ENCODE results near the gene ABCB10. TPM values are rescaled to one million over a fixed set of nuclear protein-coding genes. Genes with fewer than 3 reads are reported as not detected.

ABCB10 gene
- total RNA-seq, 2 experiments from 2014 or later: 16.4 to 27.2 TPM

GRCh38 chr1:229585338-229585737 is 26.8 kb upstream of the ABCB10 start:
- ChIA-PET CTCF (ENCODE audit: unreplicated experiment) (no interaction called here), POLR2A (interaction anchor here (0.6 kb wide), 1 partner anchor 51 kb away, joined by 8 read pairs; no protein-coding TSS in a partner anchor)
- Histone ChIP-seq H3K79me2 (ENCODE audit: insufficient read depth, low read depth, low read length) (no peaks in the 10 kb centered on the region), H2AFZ (ENCODE audit: low read length) (no peak overlapping the region), H4K20me1 (ENCODE audit: insufficient read depth, low read length) (no peaks in the 10 kb centered on the region), H3K4me2 (ENCODE audit: low read length) (no peak overlapping the region), H3K4me1 (ENCODE audit: insufficient read depth, low read length, poor library complexity, severe bottlenecking) (no peaks in the 10 kb centered on the region), H3K9me3 (ENCODE audit: low read length) (no peaks in the 10 kb centered on the region), H3K27ac (ENCODE audit: low read depth, low read length, poor library complexity, severe bottlenecking) (no peak overlapping the region), H3K4me3 (ENCODE audit: low read depth, low read length, poor library complexity, severe bottlenecking) (no peak overlapping the region), H3K9me2 (ENCODE audit: insufficient read depth, low read length) (no peaks in the 10 kb centered on the region), H3K36me3 (ENCODE audit: insufficient read depth, low read length) (no peaks in the 10 kb centered on the region)
- no peak for DNase-seq (ENCODE audit: low spot score)
- intact Hi-C loops (cut with micrococcal nuclease; ENCODE audit: unreplicated experiment): no loop called here
- TF ChIP-seq EZH2phosphoT487 (IDR thresholded peaks at IDR 0.05; ENCODE audit: borderline replicate concordance, low read depth, low read length) (no peak), CTCF (conservative IDR thresholded peaks at IDR 0.05; ENCODE audit: low read length) (no peak)
- BruUV-seq (replicated peaks): no TSS peak

GRCh38 chr1:229582715-229583114 is 24.2 kb upstream of the ABCB10 start:
- no TSS peak for BruUV-seq (replicated peaks)
- H3K9me2 ChIP-seq (ENCODE audit: insufficient read depth, low read length): no peaks in the 10 kb centered on the region
- DNase-seq (ENCODE audit: low spot score): no peak
- no peak overlapping the region for H3K27ac ChIP-seq (ENCODE audit: low read depth, low read length, poor library complexity, severe bottlenecking)
- no peaks in the 10 kb centered on the region for H4K20me1 ChIP-seq (ENCODE audit: insufficient read depth, low read length)
- H3K79me2 ChIP-seq (ENCODE audit: insufficient read depth, low read depth, low read length): no peaks in the 10 kb centered on the region
- no peak for TF ChIP-seq EZH2phosphoT487 (IDR thresholded peaks at IDR 0.05; ENCODE audit: borderline replicate concordance, low read depth, low read length)
- no peak for TF ChIP-seq CTCF (conservative IDR thresholded peaks at IDR 0.05; ENCODE audit: low read length)
- no peak overlapping the region for H3K4me2 ChIP-seq (ENCODE audit: low read length)
- ChIA-PET POLR2A (no interaction called here), CTCF (ENCODE audit: unreplicated experiment) (no interaction called here)
- H3K9me3 ChIP-seq (ENCODE audit: low read length): no peaks in the 10 kb centered on the region
- no peaks in the 10 kb centered on the region for H3K36me3 ChIP-seq (ENCODE audit: insufficient read depth, low read length)
- intact Hi-C loops (cut with micrococcal nuclease; ENCODE audit: unreplicated experiment): no loop called here
- no peak overlapping the region for H3K4me3 ChIP-seq (ENCODE audit: low read depth, low read length, poor library complexity, severe bottlenecking)
- H2AFZ ChIP-seq (ENCODE audit: low read length): no peak overlapping the region
- peaks cover 11% of the 10 kb centered on the region for H3K4me1 ChIP-seq (ENCODE audit: insufficient read depth, low read length, poor library complexity, severe bottlenecking)

GRCh38 chr1:229582011-229582694 is 23.6 kb upstream of the ABCB10 start:
- ChIA-PET POLR2A (no interaction called here), CTCF (ENCODE audit: unreplicated experiment) (no interaction called here)
- Histone ChIP-seq H3K4me1 (ENCODE audit: insufficient read depth, low read length, poor library complexity, severe bottlenecking) (peaks cover 11% of the 10 kb centered on the region), H3K9me3 (ENCODE audit: low read length) (no peaks in the 10 kb centered on the region), H3K79me2 (ENCODE audit: insufficient read depth, low read depth, low read length) (no peaks in the 10 kb centered on the region), H3K36me3 (ENCODE audit: insufficient read depth, low read length) (no peaks in the 10 kb centered on the region), H3K4me3 (ENCODE audit: low read depth, low read length, poor library complexity, severe bottlenecking) (no peak overlapping the region), H3K27ac (ENCODE audit: low read depth, low read length, poor library complexity, severe bottlenecking) (no peak overlapping the region), H2AFZ (ENCODE audit: low read length) (no peak overlapping the region), H3K4me2 (ENCODE audit: low read length) (no peak overlapping the region), H3K9me2 (ENCODE audit: insufficient read depth, low read length) (no peaks in the 10 kb centered on the region), H4K20me1 (ENCODE audit: insufficient read depth, low read length) (no peaks in the 10 kb centered on the region)
- DNase-seq (ENCODE audit: low spot score): no peak
- intact Hi-C loops (cut with micrococcal nuclease; ENCODE audit: unreplicated experiment): no loop called here
- TF ChIP-seq EZH2phosphoT487 (IDR thresholded peaks at IDR 0.05; ENCODE audit: borderline replicate concordance, low read depth, low read length) (no peak), CTCF (conservative IDR thresholded peaks at IDR 0.05; ENCODE audit: low read length) (no peak)
- no TSS peak for BruUV-seq (replicated peaks)

Data from OCI-LY7 (cell line).